ENCODE results near the gene MNAT1.
"Not testable (repeated sequence)": the region's sequence is repeated elsewhere in the genome, so short reads cannot be mapped to it uniquely, and the experiment has no call there.

The MNAT1 gene

GRCh38 chr14:60760644-60761364 is 26.2 kb downstream of the MNAT1 start:
- H3K36me3 ChIP-seq (ENCODE audit: control insufficient read depth in 5 of 5, insufficient read depth in 5 of 5, low read length in 5 of 5): no peaks in the 10 kb centered on the region
- no peak overlapping the region for H3K4me3 ChIP-seq (ENCODE audit: low read depth in 1 of 5, low read length in 5 of 5)
- H3K27ac ChIP-seq (ENCODE audit: low read depth, low read length): no peak overlapping the region
- no peaks in the 10 kb centered on the region for H3K27me3 ChIP-seq (ENCODE audit: control insufficient read depth in 5 of 5, insufficient read depth in 4 of 5, low read length in 5 of 5)
- no peaks in the 10 kb centered on the region for H3K9me3 ChIP-seq (ENCODE audit: control insufficient read depth in 5 of 5, low read length in 5 of 5)
- no peak overlapping the region for H3K9ac ChIP-seq (ENCODE audit: low read length in 5 of 5)
- H3K4me1 ChIP-seq (ENCODE audit: control insufficient read depth in 5 of 5, insufficient read depth in 5 of 5, low read length in 5 of 5): peaks cover 0 to 37% (median 10%) of the 10 kb centered on the region in 5 donors

- H3K4me3 ChIP-seq (ENCODE audit: low read depth in 1 of 5, low read length in 5 of 5): no peak overlapping the region
- no peaks in the 10 kb centered on the region for H3K4me1 ChIP-seq (ENCODE audit: control insufficient read depth in 5 of 5, insufficient read depth in 5 of 5, low read length in 5 of 5)
- H3K36me3 ChIP-seq (ENCODE audit: control insufficient read depth in 5 of 5, insufficient read depth in 5 of 5, low read length in 5 of 5): no peaks in the 10 kb centered on the region
- no peaks in the 10 kb centered on the region for H3K27me3 ChIP-seq (ENCODE audit: control insufficient read depth in 5 of 5, insufficient read depth in 4 of 5, low read length in 5 of 5)
- H3K27ac ChIP-seq (ENCODE audit: low read depth, low read length): no peak overlapping the region
- H3K9ac ChIP-seq (ENCODE audit: low read length in 5 of 5): no peak overlapping the region
- H3K9me3 ChIP-seq (ENCODE audit: control insufficient read depth in 5 of 5, low read length in 5 of 5): no peaks in the 10 kb centered on the region
Measured at GRCh38 chr14:60768602-60769001, 34.0 kb downstream of the MNAT1 start.

- Histone ChIP-seq H3K4me3 (ENCODE audit: low read depth in 1 of 5, low read length in 5 of 5) (no peak overlapping the region), H3K36me3 (ENCODE audit: control insufficient read depth in 5 of 5, insufficient read depth in 5 of 5, low read length in 5 of 5) (no peaks in the 10 kb centered on the region), H3K4me1 (ENCODE audit: control insufficient read depth in 5 of 5, insufficient read depth in 5 of 5, low read length in 5 of 5) (no peaks in the 10 kb centered on the region), H3K27me3 (ENCODE audit: control insufficient read depth in 5 of 5, insufficient read depth in 4 of 5, low read length in 5 of 5) (no peaks in the 10 kb centered on the region), H3K27ac (ENCODE audit: low read depth, low read length) (no peak overlapping the region), H3K9me3 (ENCODE audit: control insufficient read depth in 5 of 5, low read length in 5 of 5) (no peaks in the 10 kb centered on the region), H3K9ac (ENCODE audit: low read length in 5 of 5) (no peak overlapping the region)
Measured at GRCh38 chr14:60771117-60771516, 36.6 kb downstream of the MNAT1 start.

- peaks cover 0 to 11% (median 0%) of the 10 kb centered on the region in 5 donors for H3K4me1 ChIP-seq (ENCODE audit: control insufficient read depth in 5 of 5, insufficient read depth in 5 of 5, low read length in 5 of 5)
- H3K36me3 ChIP-seq (ENCODE audit: control insufficient read depth in 5 of 5, insufficient read depth in 5 of 5, low read length in 5 of 5): no peaks in the 10 kb centered on the region
- no peak overlapping the region for H3K4me3 ChIP-seq (ENCODE audit: low read depth in 1 of 5, low read length in 5 of 5)
Measured at GRCh38 chr14:60773558-60773957, 39.0 kb downstream of the MNAT1 start.

GRCh38 chr14:60775296-60775695 is 40.7 kb downstream of the MNAT1 start:
- no peak overlapping the region for H3K27ac ChIP-seq (ENCODE audit: low read depth, low read length)
- H3K9me3 ChIP-seq (ENCODE audit: control insufficient read depth in 5 of 5, low read length in 5 of 5): no peaks in the 10 kb centered on the region
- no peak overlapping the region for H3K4me3 ChIP-seq (ENCODE audit: low read depth in 1 of 5, low read length in 5 of 5)
- peaks cover 0 to 12% (median 0%) of the 10 kb centered on the region in 5 donors for H3K4me1 ChIP-seq (ENCODE audit: control insufficient read depth in 5 of 5, insufficient read depth in 5 of 5, low read length in 5 of 5)
- no peaks in the 10 kb centered on the region for H3K36me3 ChIP-seq (ENCODE audit: control insufficient read depth in 5 of 5, insufficient read depth in 5 of 5, low read length in 5 of 5)
- H3K27me3 ChIP-seq (ENCODE audit: control insufficient read depth in 5 of 5, insufficient read depth in 4 of 5, low read length in 5 of 5): no peaks in the 10 kb centered on the region
- no peak overlapping the region for H3K9ac ChIP-seq (ENCODE audit: low read length in 5 of 5)

More at GRCh38 chr14:60773558-60773957, 39.0 kb downstream of the MNAT1 start:
- Histone ChIP-seq H3K9ac (ENCODE audit: low read length in 5 of 5) (no peak overlapping the region), H3K9me3 (ENCODE audit: control insufficient read depth in 5 of 5, low read length in 5 of 5) (no peaks in the 10 kb centered on the region), H3K27me3 (ENCODE audit: control insufficient read depth in 5 of 5, insufficient read depth in 4 of 5, low read length in 5 of 5) (no peaks in the 10 kb centered on the region), H3K27ac (ENCODE audit: low read depth, low read length) (no peak overlapping the region)

GRCh38 chr14:60777856-60778578 is 43.5 kb downstream of the MNAT1 start:
- Histone ChIP-seq H3K27ac (ENCODE audit: low read depth, low read length) (no peak overlapping the region), H3K9ac (ENCODE audit: low read length in 5 of 5) (no peak overlapping the region), H3K4me3 (ENCODE audit: low read depth in 1 of 5, low read length in 5 of 5) (no peak overlapping the region), H3K9me3 (ENCODE audit: control insufficient read depth in 5 of 5, low read length in 5 of 5) (no peaks in the 10 kb centered on the region), H3K36me3 (ENCODE audit: control insufficient read depth in 5 of 5, insufficient read depth in 5 of 5, low read length in 5 of 5) (no peaks in the 10 kb centered on the region), H3K27me3 (ENCODE audit: control insufficient read depth in 5 of 5, insufficient read depth in 4 of 5, low read length in 5 of 5) (no peaks in the 10 kb centered on the region), H3K4me1 (ENCODE audit: control insufficient read depth in 5 of 5, insufficient read depth in 5 of 5, low read length in 5 of 5) (peaks cover 0 to 12% (median 0%) of the 10 kb centered on the region in 5 donors)

GRCh38 chr14:60779745-60780514 is 45.4 kb downstream of the MNAT1 start:
- H3K4me3 ChIP-seq (ENCODE audit: low read depth in 1 of 5, low read length in 5 of 5); H3K9me3 ChIP-seq (ENCODE audit: control insufficient read depth in 5 of 5, low read length in 5 of 5); H3K27ac ChIP-seq (ENCODE audit: low read depth, low read length); H3K9ac ChIP-seq (ENCODE audit: low read length in 5 of 5); H3K27me3 ChIP-seq (ENCODE audit: control insufficient read depth in 5 of 5, insufficient read depth in 4 of 5, low read length in 5 of 5); H3K36me3 ChIP-seq (ENCODE audit: control insufficient read depth in 5 of 5, insufficient read depth in 5 of 5, low read length in 5 of 5): not testable (repeated sequence)
- peaks cover 0 to 12% (median 0%) of the 10 kb centered on the region in 5 donors for H3K4me1 ChIP-seq (ENCODE audit: control insufficient read depth in 5 of 5, insufficient read depth in 5 of 5, low read length in 5 of 5)

- not testable (repeated sequence) for H3K4me3 ChIP-seq (ENCODE audit: low read depth in 1 of 5, low read length in 5 of 5); H3K27ac ChIP-seq (ENCODE audit: low read depth, low read length); H3K36me3 ChIP-seq (ENCODE audit: control insufficient read depth in 5 of 5, insufficient read depth in 5 of 5, low read length in 5 of 5); H3K9ac ChIP-seq (ENCODE audit: low read length in 5 of 5); H3K9me3 ChIP-seq (ENCODE audit: control insufficient read depth in 5 of 5, low read length in 5 of 5); H3K27me3 ChIP-seq (ENCODE audit: control insufficient read depth in 5 of 5, insufficient read depth in 4 of 5, low read length in 5 of 5)
- H3K4me1 ChIP-seq (ENCODE audit: control insufficient read depth in 5 of 5, insufficient read depth in 5 of 5, low read length in 5 of 5): peaks cover 0 to 12% (median 0%) of the 10 kb centered on the region in 5 donors
Measured at GRCh38 chr14:60780558-60780957, 46.0 kb downstream of the MNAT1 start.

- H3K4me1 ChIP-seq (ENCODE audit: control insufficient read depth in 5 of 5, insufficient read depth in 5 of 5, low read length in 5 of 5): no peaks in the 10 kb centered on the region
- no peak overlapping the region for H3K9ac ChIP-seq (ENCODE audit: low read length in 5 of 5)
- H3K27ac ChIP-seq (ENCODE audit: low read depth, low read length): no peak overlapping the region
- peaks cover 0 to 5% (median 0%) of the 10 kb centered on the region in 5 donors for H3K9me3 ChIP-seq (ENCODE audit: control insufficient read depth in 5 of 5, low read length in 5 of 5)
- H3K27me3 ChIP-seq (ENCODE audit: control insufficient read depth in 5 of 5, insufficient read depth in 4 of 5, low read length in 5 of 5): no peaks in the 10 kb centered on the region
- no peak overlapping the region for H3K4me3 ChIP-seq (ENCODE audit: low read depth in 1 of 5, low read length in 5 of 5)
- H3K36me3 ChIP-seq (ENCODE audit: control insufficient read depth in 5 of 5, insufficient read depth in 5 of 5, low read length in 5 of 5): peaks cover 0 to 8% (median 0%) of the 10 kb centered on the region in 5 donors
Measured at GRCh38 chr14:60786905-60787304, 52.3 kb downstream of the MNAT1 start.

GRCh38 chr14:60789656-60790055 is 55.1 kb downstream of the MNAT1 start:
- Histone ChIP-seq H3K9me3 (ENCODE audit: control insufficient read depth in 5 of 5, low read length in 5 of 5) (peaks cover 0 to 5% (median 0%) of the 10 kb centered on the region in 5 donors), H3K4me3 (ENCODE audit: low read depth in 1 of 5, low read length in 5 of 5) (no peak overlapping the region), H3K27me3 (ENCODE audit: control insufficient read depth in 5 of 5, insufficient read depth in 4 of 5, low read length in 5 of 5) (no peaks in the 10 kb centered on the region), H3K9ac (ENCODE audit: low read length in 5 of 5) (no peak overlapping the region), H3K27ac (ENCODE audit: low read depth, low read length) (no peak overlapping the region), H3K4me1 (ENCODE audit: control insufficient read depth in 5 of 5, insufficient read depth in 5 of 5, low read length in 5 of 5) (no peaks in the 10 kb centered on the region), H3K36me3 (ENCODE audit: control insufficient read depth in 5 of 5, insufficient read depth in 5 of 5, low read length in 5 of 5) (peaks cover 0 to 8% (median 0%) of the 10 kb centered on the region in 5 donors)

Measured in subcutaneous abdominal adipose tissue (tissue), 5 donors.